ENCODE data around the gene C1orf167. TPM values are rescaled to one million over a fixed set of nuclear protein-coding genes. Genes with fewer than 3 reads are reported as not detected.

C1orf167 gene
- total and polyA plus RNA-seq, 8 donors = 0.24 to 14.4 (median 0.64) TPM; not detected in 3

DNA sequence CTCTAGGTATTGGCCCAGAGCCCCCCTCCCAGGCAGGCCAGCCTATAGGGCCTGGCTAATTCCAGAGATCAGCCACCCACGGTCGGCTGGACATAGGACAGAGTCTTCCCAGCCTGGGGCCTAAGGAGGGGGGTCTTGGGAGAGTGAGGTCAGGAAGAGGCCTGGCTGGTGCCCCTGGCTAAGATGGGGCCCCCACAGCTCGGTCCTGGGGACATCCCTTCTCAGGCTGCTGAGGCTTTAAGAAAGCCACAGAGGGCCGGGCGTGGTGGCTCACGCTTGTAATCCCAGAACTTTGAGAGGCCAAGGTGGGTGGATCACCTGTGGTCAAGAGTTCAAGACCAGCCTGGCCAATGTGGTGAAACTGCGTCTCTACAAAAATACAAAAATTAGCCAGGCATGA, 2.5 kb downstream of the C1orf167 start:
- H3K4me1 ChIP-seq = peaks cover 0 to 6% of the 10 kb centered on the region in 2 donors
- H3K27ac ChIP-seq = no peak overlapping the region
- intact Hi-C loops (cut with DNase I) = no loop called here
- H3K27me3 ChIP-seq = peaks cover 8 to 25% of the 10 kb centered on the region in 2 donors
- H3K9me3 ChIP-seq = no peaks in the 10 kb centered on the region
- no peaks in the 10 kb centered on the region for H3K36me3 ChIP-seq
- DNase-seq (no peak), ATAC-seq (no peak)
- TF ChIP-seq CTCF (IDR thresholded peaks at IDR 0.05) = no peak
- H3K4me3 ChIP-seq = no peak overlapping the region

- H3K4me1 ChIP-seq = peaks cover 0 to 6% of the 10 kb centered on the region in 2 donors
- ATAC-seq (no peak), DNase-seq (no peak)
- H3K36me3 ChIP-seq = no peaks in the 10 kb centered on the region
- TF ChIP-seq CTCF (IDR thresholded peaks at IDR 0.05) = no peak
- no peak overlapping the region for H3K4me3 ChIP-seq
- H3K27me3 ChIP-seq = peaks cover 8 to 25% of the 10 kb centered on the region in 2 donors
- H3K27ac ChIP-seq = no peak overlapping the region
- intact Hi-C loops (cut with DNase I) = no loop called here
- H3K9me3 ChIP-seq = no peaks in the 10 kb centered on the region
These were observed 3.9 kb downstream of the C1orf167 start for GRCh38 chr1:11765661-11766428.

DNA sequence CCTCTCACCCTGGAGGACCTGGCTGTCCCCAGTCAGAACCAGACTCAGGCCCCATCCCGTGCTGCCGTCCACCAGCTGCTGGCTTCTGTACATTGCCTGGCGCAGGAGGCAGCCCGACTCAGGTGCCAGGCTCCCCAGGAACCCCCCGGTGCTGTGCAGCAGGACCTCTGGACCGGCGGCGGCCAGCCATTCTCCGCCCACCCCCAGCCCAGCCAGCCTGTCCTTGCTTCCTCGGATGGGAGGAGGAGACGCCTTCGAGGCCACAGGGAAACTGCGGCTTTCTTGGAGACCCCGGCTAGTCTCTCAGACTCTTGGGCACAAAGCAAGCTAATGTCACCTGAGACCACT, 4.4 kb downstream of the C1orf167 start:
- H3K36me3 ChIP-seq = no peaks in the 10 kb centered on the region
- H3K27ac ChIP-seq = no peak overlapping the region
- intact Hi-C loops (cut with DNase I) = no loop called here
- ATAC-seq = no peak
- H3K4me1 ChIP-seq = peaks cover 0 to 6% of the 10 kb centered on the region in 2 donors
- H3K9me3 ChIP-seq = no peaks in the 10 kb centered on the region
- H3K27me3 ChIP-seq = peaks cover 7 to 20% of the 10 kb centered on the region in 2 donors
- H3K4me3 ChIP-seq = no peak overlapping the region
- DNase-seq = no peak
- TF ChIP-seq CTCF (IDR thresholded peaks at IDR 0.05) = no peak

GRCh38 chr1:11767922-11768704, 6.1 kb downstream of the C1orf167 start:
- Histone ChIP-seq H3K4me3 (no peak overlapping the region), H3K27me3 (peaks cover 0 to 3% of the 10 kb centered on the region in 2 donors), H3K36me3 (no peaks in the 10 kb centered on the region), H3K9me3 (no peaks in the 10 kb centered on the region), H3K4me1 (no peaks in the 10 kb centered on the region), H3K27ac (no peak overlapping the region)
- DNase-seq = no peak
- TF ChIP-seq CTCF (IDR thresholded peaks at IDR 0.05) = no peak
- no peak for ATAC-seq
- intact Hi-C loops (cut with DNase I) = no loop called here

DNA sequence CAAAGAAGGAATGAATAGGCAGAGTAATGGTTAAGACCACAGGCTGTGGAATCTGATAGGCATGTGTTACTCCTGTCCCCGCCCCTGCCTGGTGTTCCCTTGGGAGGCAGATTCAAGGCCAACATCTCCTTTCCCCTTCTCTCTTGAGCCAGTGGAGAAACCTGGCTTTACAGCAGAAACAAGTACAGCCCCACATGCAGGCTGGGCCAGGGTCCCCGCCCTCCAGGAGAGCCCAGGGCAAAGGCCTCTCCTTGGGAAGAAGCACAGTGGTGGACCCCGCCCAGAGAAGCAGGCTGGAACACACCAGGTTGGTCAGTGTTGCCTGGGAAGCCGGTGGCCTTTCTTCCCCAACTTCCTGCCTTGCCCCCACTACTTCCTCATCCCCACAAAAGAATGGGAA, 6.8 kb downstream of the C1orf167 start:
- TF ChIP-seq CTCF (IDR thresholded peaks at IDR 0.05) = no peak
- H3K4me3 ChIP-seq = no peak overlapping the region
- H3K27me3 ChIP-seq = peaks cover 0 to 3% of the 10 kb centered on the region in 2 donors
- ATAC-seq = no peak
- no peaks in the 10 kb centered on the region for H3K9me3 ChIP-seq
- no peak overlapping the region for H3K27ac ChIP-seq
- no peak for DNase-seq
- intact Hi-C loops (cut with DNase I) = no loop called here
- no peaks in the 10 kb centered on the region for H3K4me1 ChIP-seq
- H3K36me3 ChIP-seq = no peaks in the 10 kb centered on the region
